Posterior vena cava (tissue), 2 donors: ENCODE results near the gene STXBP5. TPM values are rescaled to one million over a fixed set of nuclear protein-coding genes. Genes with fewer than 3 reads are reported as not detected.

Source experiments
- DNase-seq: peaks from one replicate; pipeline ENCODE4 v3.0.0-alpha.2; 2020; ENCODE audit warnings: low spot score
- intact Hi-C, 2 donors: fragments of 100-400 bp; cut with DNase I; formaldehyde crosslinking; loops; one replicate each; pipeline versions ENCODE4 v1.14.1 to v1.14.2; 2022 to 2023
- total RNA-seq, 2 donors: library from RNA; stranded (reverse); fragmentation: NEBNext Ultra II Directional; extraction: Animal tissue kit (Norgen Biotek cat#: 25700); gene quantifications; one replicate each; pipeline ENCODE4 v1.2.1, GENCODE V29; 2021
- donor health status: DM: yes; HTN: yes; CAD: no.
- donor health status: DM: yes; HTN: yes; CAD: no.

The STXBP5 gene
- total RNA-seq, 2 donors from 2014 or later: 21.6 to 30.0 TPM

- DNase-seq: no peak
- intact Hi-C loops: no loop called here
These were observed 185.2 kb downstream of the STXBP5 start for GRCh38 chr6:147389463-147389862.

- DNase-seq: no peak
- intact Hi-C loops: no loop called here
These were observed 186.8 kb downstream of the STXBP5 start for GRCh38 chr6:147390909-147391536.

- intact Hi-C loops: no loop called here
- no peak for DNase-seq
These were observed 188.9 kb downstream of the STXBP5 start for GRCh38 chr6:147392917-147393625.

GRCh38 chr6:147395158-147395557 lies 190.9 kb downstream of the STXBP5 start:
- no peak for DNase-seq
- intact Hi-C loops: no loop called here

- intact Hi-C loops: no loop called here
- no peak for DNase-seq
These were observed 193.1 kb downstream of the STXBP5 start for GRCh38 chr6:147397306-147397705.

GRCh38 chr6:147400968-147401367 lies 196.8 kb downstream of the STXBP5 start:
- intact Hi-C loops: no loop called here
- DNase-seq: no peak

GRCh38 chr6:147401779-147402178 lies 197.6 kb downstream of the STXBP5 start:
- DNase-seq: no peak
- intact Hi-C loops: no loop called here

GRCh38 chr6:147406783-147407182 lies 202.6 kb downstream of the STXBP5 start:
- no peak for DNase-seq
- intact Hi-C loops: no loop called here

GRCh38 chr6:147407571-147407970 lies 203.4 kb downstream of the STXBP5 start:
- intact Hi-C loops: no loop called here
- no peak for DNase-seq

- intact Hi-C loops: no loop called here
- DNase-seq: no peak
These were observed 212.4 kb downstream of the STXBP5 start for GRCh38 chr6:147416622-147417021.

- intact Hi-C loops: no loop called here
These were observed 213.7 kb downstream of the STXBP5 start for GRCh38 chr6:147417954-147418353.

GRCh38 chr6:147418523-147418922 lies 214.3 kb downstream of the STXBP5 start:
- DNase-seq: no peak
- intact Hi-C loops: no loop called here

More at GRCh38 chr6:147417954-147418353, 213.7 kb downstream of the STXBP5 start:
- no peak for DNase-seq

GRCh38 chr6:147421903-147422302 lies 217.7 kb downstream of the STXBP5 start:
- no peak for DNase-seq
- intact Hi-C loops: no loop called here

- intact Hi-C loops: no loop called here
- no peak for DNase-seq
These were observed 218.9 kb downstream of the STXBP5 start for GRCh38 chr6:147423111-147423510.

GRCh38 chr6:147429794-147430193 lies 225.6 kb downstream of the STXBP5 start:
- intact Hi-C loops: no loop called here
- DNase-seq: no peak

GRCh38 chr6:147430811-147431210 lies 226.6 kb downstream of the STXBP5 start:
- intact Hi-C loops: no loop called here
- DNase-seq: no peak

GRCh38 chr6:147434076-147434475 lies 229.9 kb downstream of the STXBP5 start:
- no peak for DNase-seq
- intact Hi-C loops: no loop called here

GRCh38 chr6:147434516-147434915 lies 230.3 kb downstream of the STXBP5 start:
- DNase-seq: no peak
- intact Hi-C loops: no loop called here

- no peak for DNase-seq
- intact Hi-C loops: no loop called here
These were observed 233.4 kb downstream of the STXBP5 start for GRCh38 chr6:147437615-147438014.

GRCh38 chr6:147438758-147439528 lies 234.7 kb downstream of the STXBP5 start:
- intact Hi-C loops: no loop called here
- DNase-seq: no peak
